K562 (cell line): Measurements from ENCODE around the gene MBNL1.

Source experiments
- EP300 ChIP-seq: IDR thresholded peaks from 2 replicates; pipeline ENCODE4 v1.6.1; 2012; ENCODE audit warnings: low read length, improper control_type of control experiment
- JUND ChIP-seq, 2 experiments: IDR thresholded peaks; 2 replicates in 1 of 2; 3 replicates in 1 of 2; pipeline ENCODE4 v1.6.1; 2011; ENCODE audit warnings: borderline replicate concordance in 2 of 2, low read depth in 2 of 2, low read length in 2 of 2, improper control_type of control experiment in 1 of 2, missing biosample characterization in 1 of 2, missing genetic modification characterization in 1 of 2, missing genetic modification reagents in 1 of 2
- KDM4B ChIP-seq, 2 experiments: fragments of 450-650 bp in 1 of 2; sonication (generic) in 1 of 2; IDR thresholded peaks; 2 replicates each; pipeline ENCODE4 v1.6.1; 2016 to 2017; ENCODE audit warnings: borderline replicate concordance in 2 of 2, antibody characterized with exemption in 1 of 2, low read depth in 1 of 2, mild to moderate bottlenecking in 1 of 2
- NCOA2 ChIP-seq, 2 experiments: fragments of 450-650 bp; IDR thresholded peaks; 2 replicates each; pipeline ENCODE4 v1.6.1; 2018; ENCODE audit warnings: mild to moderate bottlenecking in 2 of 2, moderate library complexity in 1 of 2; ENCODE audit not compliant: partially characterized antibody in 2 of 2
- NEUROD1 ChIP-seq: fragments of 150-350 bp; IDR thresholded peaks from 2 replicates; pipeline ENCODE4 v1.6.1; 2014; ENCODE audit warnings: borderline replicate concordance, low read length, low read depth; ENCODE audit not compliant: partially characterized antibody
- PHTF2 ChIP-seq: fragments of 250-450 bp; sonication (Bioruptor Pico); IDR thresholded peaks from 2 replicates; pipeline ENCODE4 v1.5.0; 2021; ENCODE audit warnings: mild to moderate bottlenecking
- POLR2A ChIP-seq: fragments of 450-650 bp; conservative IDR thresholded peaks from 2 replicates; pipeline ENCODE4 v1.6.1; 2016
- POLR2AphosphoS5 ChIP-seq: IDR thresholded peaks from 2 replicates; pipeline ENCODE4 v1.6.1; 2011; ENCODE audit warnings: mild to moderate bottlenecking, low read depth, low read length, moderate library complexity; ENCODE audit not compliant: control insufficient read depth, insufficient read depth
- RCOR1 ChIP-seq, 2 experiments: IDR thresholded peaks; 2 replicates each; pipeline ENCODE4 v1.6.1; 2012; ENCODE audit warnings: low read depth in 2 of 2, low read length in 2 of 2, borderline replicate concordance in 1 of 2, improper control_type of control experiment in 1 of 2
- SOX6 ChIP-seq: fragments of 450-650 bp; IDR thresholded peaks from 2 replicates; pipeline ENCODE4 v1.6.1; 2014; ENCODE audit warnings: mild to moderate bottlenecking
- TCF7L2 ChIP-seq: fragments of 150-350 bp; IDR thresholded peaks from 2 replicates; pipeline ENCODE4 v1.6.1; 2016; ENCODE audit warnings: low read depth, mild to moderate bottlenecking, low read length, moderate library complexity
- TEAD2 ChIP-seq: fragments of 450-650 bp; IDR thresholded peaks from 2 replicates; pipeline ENCODE4 v1.6.1; 2016; ENCODE audit warnings: missing genetic modification characterization, control low read depth, missing compliant biosample characterization
- USF2 ChIP-seq: sonication (generic); formaldehyde crosslinking; IDR thresholded peaks from 2 replicates; pipeline ENCODE4 v1.5.0; 2020; ENCODE audit warnings: missing genetic modification reagents
- ZFX ChIP-seq: sonication (generic); formaldehyde crosslinking; IDR thresholded peaks from 2 replicates; pipeline ENCODE4 v1.8.0; 2022; ENCODE audit warnings: mild to moderate bottlenecking, missing genetic modification reagents, moderate library complexity

DNA sequence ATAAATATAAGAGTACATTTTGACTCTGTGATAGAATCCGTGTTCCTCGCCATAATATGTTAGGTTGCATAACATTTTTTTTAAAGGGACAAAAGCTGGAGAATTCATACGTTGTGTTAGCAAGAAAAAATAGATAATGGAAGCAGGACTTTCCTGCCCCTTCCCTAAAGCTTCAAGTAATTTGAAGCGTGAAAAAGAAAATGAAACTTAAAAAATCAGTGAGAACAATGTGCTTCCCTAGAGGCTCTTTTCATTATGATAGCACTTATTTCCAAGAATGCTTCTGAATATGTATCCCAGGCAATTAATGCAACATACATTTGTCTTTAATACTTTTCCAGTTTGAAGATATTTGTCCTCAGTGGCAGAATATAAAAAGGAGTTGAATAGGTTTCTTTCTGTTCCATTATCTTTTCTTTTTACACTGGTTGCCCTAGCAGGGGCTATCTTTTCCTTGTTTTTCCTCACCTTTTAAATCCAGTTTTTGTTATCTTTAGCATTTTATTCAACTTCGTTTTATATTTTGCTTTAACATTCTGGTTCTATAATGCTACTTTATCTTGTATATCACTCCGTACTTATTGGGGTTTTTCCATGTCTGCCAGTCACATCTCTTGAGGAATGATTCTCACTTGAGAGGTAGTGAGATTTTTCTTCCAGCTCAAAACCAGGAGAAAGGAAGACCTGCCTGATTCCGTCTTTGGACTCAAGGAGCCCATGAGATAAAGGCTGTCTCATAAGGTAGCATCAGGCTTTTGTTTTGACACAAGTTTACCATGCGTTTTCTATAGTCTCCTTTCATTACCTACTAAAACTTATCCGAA is 113.8 kb downstream of the MBNL1 start:
- no peak for TF ChIP-seq TCF7L2
- no peak for TF ChIP-seq JUND (IDR thresholded peaks at IDR 0.05; ENCODE audit: borderline replicate concordance, low read depth, low read length)
- TF ChIP-seq JUND (tag; IDR thresholded peaks at IDR 0.05; ENCODE audit: borderline replicate concordance, low read depth, low read length): no peak
- no peak for TF ChIP-seq POLR2AphosphoS5
- TF ChIP-seq POLR2A: no peak
- no peak for TF ChIP-seq USF2 (CRISPR knock-in tag)
- TF ChIP-seq EP300: no peak
- TF ChIP-seq NEUROD1: no peak
- TF ChIP-seq RCOR1 (IDR thresholded peaks at IDR 0.05; ENCODE audit: borderline replicate concordance in 1 of 2, low read depth in 2 of 2, low read length in 2 of 2): no peak
- TF ChIP-seq NCOA2 (IDR thresholded peaks at IDR 0.05; ENCODE audit: partially characterized antibody in 2 of 2): no peak
- no peak for TF ChIP-seq PHTF2 (CRISPR knock-in tag)
- no peak for TF ChIP-seq TEAD2 (tag)
- TF ChIP-seq ZFX: no peak
- no peak for TF ChIP-seq KDM4B (IDR thresholded peaks at IDR 0.05; ENCODE audit: borderline replicate concordance in 2 of 2, low read depth in 1 of 2)
- no peak for TF ChIP-seq SOX6
